ENCODE data around the gene VPS13A. TPM values are rescaled to one million over a fixed set of nuclear protein-coding genes. Genes with fewer than 3 reads are reported as not detected.

VPS13A gene
- total and polyA plus RNA-seq, 10 of the 15 experiments (the other 5 are each of a cell fraction or from before 2014, with no cell fraction given): 10.0 to 35.2 (median 21.1) TPM

- TF ChIP-seq HDAC2 (IDR thresholded peaks at IDR 0.05): no peak
- no peak for TF ChIP-seq HDGF (IDR thresholded peaks at IDR 0.05)
- TF ChIP-seq ETV6 (conservative IDR thresholded peaks at IDR 0.05 in 1 of 2, IDR thresholded peaks at IDR 0.05 in 1 of 2; ENCODE audit: borderline replicate concordance in 1 of 2, low read depth in 1 of 2): no peak
These were observed 240.9 kb downstream of the VPS13A start (continued) for GRCh38 chr9:77418226-77418625.

- H2AFZ ChIP-seq (ENCODE audit: control insufficient read depth, low read depth, low read length): no peak overlapping the region
- H3K9ac ChIP-seq (ENCODE audit: control insufficient read depth, insufficient read depth, low read length): no peak overlapping the region
- WGBS (ENCODE audit: insufficient coverage, insufficient replicate concordance, low lambda C conversion rate, missing lambda C conversion rate): 80% methylated on average over 2 of the region's 2 CpGs
- no peak for DNase-seq (ENCODE audit: low read depth, low spot score)
- no peak for TF ChIP-seq STAT1 (conservative IDR thresholded peaks at IDR 0.05)
- TF ChIP-seq RBBP5 (conservative IDR thresholded peaks at IDR 0.05): no peak
- TF ChIP-seq CBX5 (IDR thresholded peaks at IDR 0.05; ENCODE audit: low read depth): no peak
- no peak for TF ChIP-seq MAX (IDR thresholded peaks at IDR 0.05; ENCODE audit: low read depth, low read length)
- H3K27ac ChIP-seq (ENCODE audit: control insufficient read depth, insufficient read depth): no peak overlapping the region
- POLR2A ChIA-PET: no interaction called here
- no peak for FAIRE-seq
- no peaks in the 10 kb centered on the region for H3K9me3 ChIP-seq (replicated peaks; ENCODE audit: control insufficient read depth, insufficient read depth, low read length)
- no peaks in the 10 kb centered on the region for H3K79me2 ChIP-seq (ENCODE audit: control insufficient read depth, insufficient read depth, low read length)
- no peak overlapping the region for H3K4me2 ChIP-seq (ENCODE audit: control insufficient read depth, insufficient read depth)
- no peak overlapping the region for H3K4me3 ChIP-seq
- intact Hi-C loops (cut with micrococcal nuclease; ENCODE audit: unreplicated experiment) (no loop called here), in situ Hi-C loops (cut with MboI) (no loop called here)
- H3K4me1 ChIP-seq (ENCODE audit: control insufficient read depth, insufficient read depth, low read length): no peaks in the 10 kb centered on the region
- no peak for ATAC-seq
- CTCF ChIA-PET: no interaction called here
- no TSS peak for BruUV-seq (replicated peaks)
- RAD21 ChIA-PET (ENCODE audit: unreplicated experiment): no interaction called here
- SMC1A ChIA-PET (ENCODE audit: uncharacterized antibody, unreplicated experiment): no interaction called here
- H3K36me3 ChIP-seq (ENCODE audit: control insufficient read depth in 2 of 2, insufficient read depth in 2 of 2, low read length in 1 of 2): no peaks in the 10 kb centered on the region
- no peaks in the 10 kb centered on the region for H4K20me1 ChIP-seq (ENCODE audit: control insufficient read depth, insufficient read depth)
- H3K27me3 ChIP-seq (replicated peaks in 1 of 2; ENCODE audit: control insufficient read depth in 2 of 2, insufficient read depth in 2 of 2, low read length in 1 of 2): no peaks in the 10 kb centered on the region
These were observed 243.3 kb downstream of the VPS13A start for GRCh38 chr9:77420641-77421040.
